Gastrocnemius medialis (tissue), 4 donors: Measurements from ENCODE around the gene DENND5B.

Experiments
- POLR2A ChIP-seq, 2 donors: fragments of 450-650 bp; IDR thresholded peaks; one replicate each; pipeline ENCODE4 v1.6.1; 2017; ENCODE audit warnings: antibody characterized with exemption in 2 of 2, mild to moderate bottlenecking in 2 of 2, moderate library complexity in 2 of 2
- TF ChIP-seq, protein P1 (sequence below), 5 experiments: fragments of 450-650 bp in 3 of 5; fragments of 200-600 bp in 2 of 5; sonication (generic) in 2 of 5; IDR thresholded peaks in 4 of 5; conservative IDR thresholded peaks in 1 of 5; 1 replicate in 4 of 5; 2 replicates in 1 of 5; pipeline ENCODE4 v1.5.1; 2016 to 2019; ENCODE audit warnings: antibody characterized with exemption in 5 of 5, mild to moderate bottlenecking in 3 of 5, moderate library complexity in 3 of 5

DNA sequence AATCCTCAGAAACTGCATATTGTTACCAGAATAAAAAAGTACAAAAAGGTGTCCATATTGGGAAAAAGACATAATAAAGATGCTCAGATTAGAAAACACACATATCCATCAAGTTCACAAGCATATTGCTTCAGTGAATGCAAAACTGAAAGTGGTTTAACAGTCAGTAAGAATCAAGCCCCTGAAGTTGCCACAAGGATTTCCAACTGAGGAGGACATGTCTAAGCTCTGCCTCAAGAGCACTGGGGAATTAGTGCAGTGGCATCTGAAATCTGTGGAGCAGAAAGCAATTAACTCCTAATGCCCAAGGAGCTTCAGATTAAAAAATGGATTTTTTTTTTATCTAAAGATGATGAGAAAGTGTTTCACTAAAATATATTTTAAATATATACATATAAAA lies 113.2 kb downstream of the DENND5B start:
- TF ChIP-seq, protein P1, sequence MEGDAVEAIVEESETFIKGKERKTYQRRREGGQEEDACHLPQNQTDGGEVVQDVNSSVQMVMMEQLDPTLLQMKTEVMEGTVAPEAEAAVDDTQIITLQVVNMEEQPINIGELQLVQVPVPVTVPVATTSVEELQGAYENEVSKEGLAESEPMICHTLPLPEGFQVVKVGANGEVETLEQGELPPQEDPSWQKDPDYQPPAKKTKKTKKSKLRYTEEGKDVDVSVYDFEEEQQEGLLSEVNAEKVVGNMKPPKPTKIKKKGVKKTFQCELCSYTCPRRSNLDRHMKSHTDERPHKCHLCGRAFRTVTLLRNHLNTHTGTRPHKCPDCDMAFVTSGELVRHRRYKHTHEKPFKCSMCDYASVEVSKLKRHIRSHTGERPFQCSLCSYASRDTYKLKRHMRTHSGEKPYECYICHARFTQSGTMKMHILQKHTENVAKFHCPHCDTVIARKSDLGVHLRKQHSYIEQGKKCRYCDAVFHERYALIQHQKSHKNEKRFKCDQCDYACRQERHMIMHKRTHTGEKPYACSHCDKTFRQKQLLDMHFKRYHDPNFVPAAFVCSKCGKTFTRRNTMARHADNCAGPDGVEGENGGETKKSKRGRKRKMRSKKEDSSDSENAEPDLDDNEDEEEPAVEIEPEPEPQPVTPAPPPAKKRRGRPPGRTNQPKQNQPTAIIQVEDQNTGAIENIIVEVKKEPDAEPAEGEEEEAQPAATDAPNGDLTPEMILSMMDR (IDR thresholded peaks at IDR 0.05 in 4 of 5, conservative IDR thresholded peaks at IDR 0.05 in 1 of 5): no peak
- no peak for TF ChIP-seq POLR2A (IDR thresholded peaks at IDR 0.05)
